ENCODE results near the gene CYP4F12.

DNA sequence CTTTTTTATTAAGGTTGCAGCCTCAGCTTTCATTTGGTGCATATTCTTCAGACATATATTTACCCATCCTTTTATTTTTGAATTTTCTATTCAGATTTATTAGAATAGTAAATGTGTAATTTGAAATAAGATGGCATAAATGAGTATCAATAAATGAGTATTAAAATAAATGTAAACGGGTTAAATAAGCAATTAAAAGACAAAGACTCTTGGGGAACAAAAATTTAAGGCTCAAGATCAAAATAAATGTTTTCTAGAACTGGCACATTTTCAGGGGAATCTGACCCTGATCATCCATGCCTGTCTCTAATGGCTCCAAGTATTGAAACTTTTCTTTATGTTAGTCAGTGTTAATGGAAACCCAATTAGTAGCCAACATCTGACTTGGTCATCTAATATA lies 67.9 kb downstream of the CYP4F12 start:
- TF ChIP-seq, protein P1, sequence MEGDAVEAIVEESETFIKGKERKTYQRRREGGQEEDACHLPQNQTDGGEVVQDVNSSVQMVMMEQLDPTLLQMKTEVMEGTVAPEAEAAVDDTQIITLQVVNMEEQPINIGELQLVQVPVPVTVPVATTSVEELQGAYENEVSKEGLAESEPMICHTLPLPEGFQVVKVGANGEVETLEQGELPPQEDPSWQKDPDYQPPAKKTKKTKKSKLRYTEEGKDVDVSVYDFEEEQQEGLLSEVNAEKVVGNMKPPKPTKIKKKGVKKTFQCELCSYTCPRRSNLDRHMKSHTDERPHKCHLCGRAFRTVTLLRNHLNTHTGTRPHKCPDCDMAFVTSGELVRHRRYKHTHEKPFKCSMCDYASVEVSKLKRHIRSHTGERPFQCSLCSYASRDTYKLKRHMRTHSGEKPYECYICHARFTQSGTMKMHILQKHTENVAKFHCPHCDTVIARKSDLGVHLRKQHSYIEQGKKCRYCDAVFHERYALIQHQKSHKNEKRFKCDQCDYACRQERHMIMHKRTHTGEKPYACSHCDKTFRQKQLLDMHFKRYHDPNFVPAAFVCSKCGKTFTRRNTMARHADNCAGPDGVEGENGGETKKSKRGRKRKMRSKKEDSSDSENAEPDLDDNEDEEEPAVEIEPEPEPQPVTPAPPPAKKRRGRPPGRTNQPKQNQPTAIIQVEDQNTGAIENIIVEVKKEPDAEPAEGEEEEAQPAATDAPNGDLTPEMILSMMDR (conservative IDR thresholded peaks at IDR 0.05; ENCODE audit: low read length), result no peak
- TF ChIP-seq EZH2phosphoT487 (IDR thresholded peaks at IDR 0.05; ENCODE audit: borderline replicate concordance, low read depth, low read length), result no peak
